Measurements from ENCODE around the gene CCDC9B. TPM values are rescaled to one million over a fixed set of nuclear protein-coding genes. Genes with fewer than 3 reads are reported as not detected.

Gene CCDC9B
- polyA plus RNA-seq, 4 donors: 3.9 to 10.8 (median 7.6) TPM

DNA sequence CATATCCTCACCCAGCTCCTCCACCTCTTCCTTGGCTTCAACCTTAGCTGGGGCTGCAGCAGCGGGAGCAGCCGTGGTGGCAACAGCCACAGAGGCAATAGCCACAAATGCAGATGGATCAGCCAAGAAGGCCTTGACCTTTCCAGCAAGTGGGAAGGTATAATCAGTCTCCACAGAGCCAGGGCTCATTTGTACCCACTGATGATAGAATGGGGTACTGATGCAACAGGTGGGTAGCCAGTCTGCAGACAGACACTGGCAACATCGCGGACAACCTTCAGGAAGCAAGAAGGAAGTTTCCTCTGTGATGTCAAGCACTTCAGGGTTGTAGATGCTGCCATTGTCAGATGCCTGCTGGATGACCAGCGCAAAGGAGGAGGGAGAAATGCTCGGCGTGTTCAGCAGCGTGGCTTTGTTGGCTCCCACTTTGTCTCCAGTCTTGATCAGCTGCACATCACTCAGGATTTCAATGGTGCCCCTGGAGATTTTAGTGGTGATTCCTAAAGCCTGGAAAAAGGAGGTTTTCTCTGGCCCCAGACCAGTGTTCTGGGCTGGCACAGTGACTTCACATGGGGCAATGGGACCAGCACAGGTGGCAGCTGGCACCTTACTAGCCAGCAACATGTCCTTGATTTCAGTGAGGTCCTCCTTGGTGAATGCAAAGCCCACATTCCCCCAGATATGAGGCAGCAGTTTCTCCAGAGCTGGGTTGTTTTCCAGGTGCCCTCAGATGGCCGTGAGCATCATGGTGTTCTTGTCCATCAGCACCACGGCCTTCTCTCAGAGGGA lies 28.2 kb downstream of the CCDC9B start:
- no peak for DNase-seq (ENCODE audit: low read depth in 4 of 4, low spot score in 3 of 4)

- no peak for DNase-seq (ENCODE audit: low read depth in 4 of 4, low spot score in 3 of 4)
Measured at GRCh38 chr15:40310993-40311392, 29.7 kb downstream of the CCDC9B start.

- DNase-seq (ENCODE audit: low read depth in 4 of 4, low spot score in 3 of 4): no peak
Measured at GRCh38 chr15:40310001-40310959, 30.5 kb downstream of the CCDC9B start.

DNA sequence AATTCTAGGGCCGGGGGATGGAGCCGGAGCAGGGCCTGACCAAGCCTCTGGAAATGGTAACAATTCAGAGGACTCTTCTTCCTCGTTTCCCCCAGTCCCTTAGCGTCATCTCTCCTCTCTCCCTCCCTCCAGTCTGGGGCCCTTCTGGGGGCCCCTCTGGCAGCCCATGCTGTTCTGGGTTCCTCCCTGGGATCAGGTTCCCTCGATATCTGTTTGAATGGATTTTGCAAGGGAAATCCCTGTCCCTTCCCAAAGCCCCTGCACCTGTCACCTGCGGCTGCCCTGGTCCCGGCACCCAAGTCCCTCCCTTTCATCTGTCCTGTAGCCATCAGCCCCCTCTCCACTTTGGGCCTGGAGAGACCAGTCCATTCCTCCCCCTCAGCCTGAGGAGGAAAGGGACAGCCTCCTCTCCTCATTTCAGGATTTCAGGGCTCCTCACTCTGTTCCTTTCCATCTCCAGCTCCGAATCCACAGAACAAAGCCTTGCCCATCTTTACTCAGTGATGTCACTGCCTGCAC lies 31.3 kb downstream of the CCDC9B start:
- no peak for DNase-seq (ENCODE audit: low read depth in 4 of 4, low spot score in 3 of 4)

DNA sequence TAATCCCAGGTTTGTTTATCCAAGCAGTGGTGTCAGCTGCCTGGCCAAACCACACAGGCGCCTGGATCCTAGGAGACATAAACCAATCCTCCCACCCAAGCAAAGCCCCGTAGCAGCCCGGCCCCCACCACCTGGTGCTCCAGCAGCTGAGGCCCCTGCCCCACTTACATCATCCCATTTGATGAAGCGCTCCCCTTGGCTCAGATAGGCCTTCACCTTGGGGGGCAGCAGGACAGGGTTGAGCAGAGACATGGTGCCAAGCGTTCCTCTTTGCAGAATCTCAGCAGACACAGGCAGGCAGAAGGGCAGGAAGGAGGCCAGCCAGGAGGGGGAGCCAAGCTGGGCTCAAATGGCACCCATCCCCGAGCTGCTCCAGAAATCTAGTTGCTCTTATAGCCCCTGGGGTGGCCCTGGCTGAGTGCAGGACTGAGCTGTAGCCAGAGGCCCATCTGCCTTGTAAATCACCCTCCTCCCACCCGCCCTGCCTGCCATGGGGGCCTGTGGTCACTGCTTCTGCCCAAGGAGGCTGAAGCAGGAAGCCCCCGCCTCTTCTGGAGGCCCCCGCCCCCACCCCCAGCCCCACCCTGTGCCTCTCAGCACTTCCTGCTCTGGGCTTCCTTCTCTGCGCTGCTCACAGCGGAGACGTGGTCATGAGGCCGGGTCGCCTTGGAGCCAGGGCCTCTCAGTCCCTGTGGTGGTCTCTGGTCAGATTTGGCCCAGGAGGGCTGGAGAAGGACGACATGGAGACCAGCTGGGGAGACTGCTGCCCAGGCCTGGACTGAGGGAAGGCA lies 33.1 kb downstream of the CCDC9B start, which contains the start of gene PLCB2:
Gene PLCB2 (minus strand): TSS at position 515 of the 791 bp plus-strand sequence. CDS start 263 bp downstream, at position 252.
- no peak for DNase-seq (ENCODE audit: low read depth in 4 of 4, low spot score in 3 of 4)

DNA sequence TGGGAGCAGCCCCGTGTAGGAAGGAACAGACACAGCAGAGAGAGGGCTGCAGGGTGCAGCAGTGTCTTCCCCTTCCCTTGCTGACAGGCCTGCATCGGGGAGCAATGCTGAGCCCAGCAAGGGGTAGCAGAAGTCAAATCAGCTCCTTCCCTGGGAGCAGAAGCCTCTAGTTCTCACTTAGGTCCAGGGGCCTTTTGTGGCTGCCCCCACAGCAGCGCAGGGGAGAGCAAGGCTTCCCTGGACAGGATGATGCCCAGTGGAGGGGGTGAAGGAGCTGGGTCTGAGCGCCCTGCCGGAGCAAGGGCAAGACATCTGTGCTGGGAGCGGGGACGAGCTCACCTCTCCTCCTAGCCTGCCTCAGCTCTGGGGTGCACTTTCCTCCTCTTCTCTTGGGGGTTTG lies 33.8 kb downstream of the CCDC9B start:
- DNase-seq (ENCODE audit: low read depth in 4 of 4, low spot score in 3 of 4): no peak

GRCh38 chr15:40306371-40306770 lies 34.4 kb downstream of the CCDC9B start:
- no peak for DNase-seq (ENCODE audit: low read depth in 4 of 4, low spot score in 3 of 4)

GRCh38 chr15:40305281-40305680 lies 35.5 kb downstream of the CCDC9B start:
- DNase-seq (ENCODE audit: low read depth in 4 of 4, low spot score in 3 of 4): no peak

DNA sequence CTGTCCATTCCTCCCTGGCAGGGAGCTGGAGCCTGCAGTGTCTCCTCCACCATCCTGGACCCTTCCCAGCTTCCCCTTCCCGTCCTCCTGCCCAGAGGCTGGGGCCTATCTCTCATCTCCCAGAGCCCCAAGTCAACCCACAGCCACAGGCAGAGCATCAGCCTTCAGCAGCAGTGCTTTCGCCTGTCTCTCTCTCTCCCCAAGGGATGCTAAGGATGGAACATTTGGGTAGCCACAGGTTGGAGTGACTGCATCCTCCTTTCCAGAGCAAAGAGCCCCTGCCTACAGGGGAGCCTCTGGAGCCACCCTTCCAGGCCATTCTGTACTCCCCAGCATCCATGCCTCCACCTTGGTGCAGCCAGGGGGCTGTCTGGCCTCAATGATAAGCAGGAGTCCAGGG lies 37.2 kb downstream of the CCDC9B start:
- no peak for DNase-seq (ENCODE audit: low read depth in 4 of 4, low spot score in 3 of 4)

DNA sequence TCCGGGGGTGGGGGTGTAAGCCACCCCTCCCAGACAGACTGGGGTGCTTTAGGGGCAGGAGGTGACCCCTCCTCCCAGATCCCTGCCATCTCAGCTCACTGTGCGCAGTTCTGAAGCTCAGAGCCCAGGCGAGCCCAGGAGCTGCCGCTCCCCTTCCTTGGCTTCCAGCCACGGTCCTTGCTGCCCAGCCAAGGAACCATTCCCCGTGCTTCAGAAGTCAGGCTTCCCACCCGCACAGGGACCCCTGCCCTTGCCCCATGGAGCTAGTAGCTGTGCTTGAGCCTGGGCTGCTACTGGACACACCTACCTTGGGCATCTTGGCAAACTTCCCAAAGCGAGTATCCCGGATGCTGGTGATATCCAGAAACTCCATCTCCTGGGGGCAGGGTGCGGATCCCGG lies 37.8 kb downstream of the CCDC9B start:
- no peak for DNase-seq (ENCODE audit: low read depth in 4 of 4, low spot score in 3 of 4)

GRCh38 chr15:40302288-40302886 lies 38.4 kb downstream of the CCDC9B start:
- DNase-seq (ENCODE audit: low read depth in 4 of 4, low spot score in 3 of 4): no peak

GRCh38 chr15:40301467-40302179 lies 39.1 kb downstream of the CCDC9B start:
- DNase-seq (ENCODE audit: low read depth in 4 of 4, low spot score in 3 of 4): no peak

DNA sequence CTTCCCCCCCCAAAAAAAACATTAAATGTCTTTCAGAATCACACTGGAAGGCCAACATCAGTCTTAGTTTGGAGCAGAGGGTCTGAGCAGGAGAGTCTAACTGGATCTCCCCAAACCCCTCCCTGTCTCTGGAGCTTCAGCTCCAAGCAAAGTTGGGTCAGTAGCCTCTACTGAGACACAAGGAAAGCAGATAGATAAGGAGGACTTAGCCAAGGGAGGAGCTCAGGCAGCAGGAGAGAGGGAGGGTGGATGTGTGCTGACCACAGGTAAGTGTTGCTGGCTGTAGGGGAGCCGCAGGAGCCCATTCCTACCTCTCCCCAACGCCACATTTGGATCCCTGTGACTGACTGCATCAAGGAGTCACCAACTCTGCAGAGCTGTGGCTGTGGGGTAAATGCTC lies 40.0 kb downstream of the CCDC9B start:
- DNase-seq (ENCODE audit: low read depth in 4 of 4, low spot score in 3 of 4): no peak

GRCh38 chr15:40300367-40300766 lies 40.4 kb downstream of the CCDC9B start:
- no peak for DNase-seq (ENCODE audit: low read depth in 4 of 4, low spot score in 3 of 4)

DNA sequence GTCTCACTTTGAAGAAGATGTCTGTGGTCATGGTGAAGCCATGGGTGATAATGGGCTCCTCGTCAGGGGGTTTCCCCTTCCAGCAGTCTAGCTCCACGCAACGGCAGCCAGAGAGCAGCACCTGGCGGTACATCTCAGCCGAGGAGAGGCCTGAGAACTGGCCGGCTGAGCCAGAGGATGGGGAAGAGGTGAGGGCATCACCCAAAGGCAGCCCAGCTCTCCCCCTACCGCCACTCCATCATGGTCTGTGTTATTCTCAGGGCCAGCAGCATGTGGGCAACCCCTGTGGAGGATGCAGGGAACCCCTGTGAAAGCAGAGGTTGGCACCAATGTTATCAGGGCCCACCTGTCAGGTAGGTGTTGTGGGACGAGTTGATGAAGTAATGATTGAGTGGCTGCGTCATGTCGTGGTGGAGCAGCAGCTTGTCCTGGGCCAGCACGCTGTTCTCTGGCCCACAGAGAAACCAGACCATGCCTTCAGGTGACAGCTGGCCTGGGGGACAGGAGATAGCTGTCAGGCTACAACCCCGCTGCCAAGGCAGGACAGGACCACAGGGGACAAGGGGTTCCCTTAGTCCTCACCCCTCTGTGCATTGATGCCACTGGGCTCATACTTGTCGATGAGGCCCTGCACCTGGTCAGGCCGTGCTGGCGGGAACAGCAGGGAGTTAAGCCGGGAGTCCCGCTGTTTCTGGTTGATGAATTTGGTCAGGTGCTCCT lies 42.4 kb downstream of the CCDC9B start:
- no peak for DNase-seq (ENCODE audit: low read depth in 4 of 4, low spot score in 3 of 4)

GRCh38 chr15:40297356-40297755 lies 43.4 kb downstream of the CCDC9B start:
- DNase-seq (ENCODE audit: low read depth in 4 of 4, low spot score in 3 of 4): no peak

- DNase-seq (ENCODE audit: low read depth in 4 of 4, low spot score in 3 of 4): no peak
Measured at GRCh38 chr15:40296561-40297230, 44.0 kb downstream of the CCDC9B start.

DNA sequence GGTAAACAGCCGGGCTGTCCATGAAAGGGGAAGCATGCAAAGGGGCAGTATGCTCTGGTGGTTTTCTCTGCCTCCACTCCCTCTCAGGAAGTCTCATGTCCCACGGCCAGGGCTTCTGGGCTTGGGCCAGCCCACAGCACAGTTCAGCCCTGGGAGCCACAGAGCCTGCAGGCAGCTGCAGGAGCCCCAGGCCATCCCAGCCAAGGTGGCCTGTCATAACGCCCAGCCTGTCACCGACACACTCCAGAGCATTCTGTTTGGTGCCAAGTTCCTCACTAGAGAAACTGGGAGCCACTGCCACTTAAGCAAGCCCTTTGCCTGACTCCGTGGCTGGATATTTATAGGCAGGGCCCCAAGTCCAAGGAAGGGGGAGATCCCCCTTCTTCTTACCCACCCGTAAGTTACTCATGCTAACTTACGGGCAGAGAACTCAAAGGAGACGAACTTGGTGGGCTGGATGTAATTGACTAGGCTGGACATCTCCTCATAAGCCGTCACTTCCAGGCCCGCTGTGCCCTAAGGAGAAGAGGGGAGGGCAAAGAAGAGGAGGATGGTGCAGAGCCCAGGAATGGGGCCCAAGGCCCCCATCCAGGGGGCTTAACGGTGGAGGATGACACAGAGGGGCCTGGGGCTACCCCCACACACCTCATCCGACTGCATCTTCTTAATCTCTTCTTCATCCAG lies 44.7 kb downstream of the CCDC9B start:
- DNase-seq (ENCODE audit: low read depth in 4 of 4, low spot score in 3 of 4): no peak

Data from right renal pelvis (tissue), 4 donors.